IMR-90 (cell line): ENCODE measurements around the gene DYSF. TPM values are rescaled to one million over a fixed set of nuclear protein-coding genes. Genes with fewer than 3 reads are reported as not detected.

Experiments
- ATAC-seq: fragments of 200-7000 bp; cut with Tn5 transposase; 2 replicates; pipeline ENCODE4 v1.9.1; 2020; ENCODE audit warnings: low read depth, mild to moderate bottlenecking, moderate library complexity
- BruUV-seq: library from RNA; stranded (reverse); fragments of 400-500 nt; replicated peaks from 2 replicates; lab custom pipeline; 2021; lab: Mats Ljungman, UMichigan
- CTCF ChIA-PET: fragments of 300-600 bp; formaldehyde crosslinking; extraction: SDS; loops from one replicate; lab custom pipeline; 2021; ENCODE audit warnings: antibody characterized with exemption; lab: Yijun Ruan, JAX
- POLR2A ChIA-PET: fragments of 300-600 bp; sonication (Branson Sonifier 250); formaldehyde crosslinking; loops from one replicate; lab custom pipeline; 2022; ENCODE audit warnings: antibody characterized with exemption; ENCODE audit not compliant: unreplicated experiment; lab: Charles Lee
- DNase-seq: peaks from one replicate; pipeline ENCODE4 v3.0.0; 2013
- H2AFZ ChIP-seq: replicated peaks from 2 replicates; pipeline ENCODE3; 2013; ENCODE audit warnings: low read length, mild to moderate bottlenecking; ENCODE audit not compliant: poor library complexity
- H2AK5ac ChIP-seq: 2 replicates; pipeline ENCODE4 v1.6.1; 2013; ENCODE audit warnings: low read depth, low read length, inconsistent platforms
- H2AK9ac ChIP-seq: replicated peaks from 2 replicates; pipeline ENCODE3; 2013; ENCODE audit warnings: mild to moderate bottlenecking, low read depth, low read length, moderate library complexity; ENCODE audit not compliant: poor library complexity
- H2BK120ac ChIP-seq: 2 replicates; pipeline ENCODE4 v1.6.1; 2013; ENCODE audit warnings: low read depth, low read length, inconsistent platforms
- H2BK15ac ChIP-seq: 3 replicates; pipeline ENCODE4 v1.6.1; 2013; ENCODE audit warnings: low read depth, low read length, inconsistent platforms
- H2BK20ac ChIP-seq: 2 replicates; pipeline ENCODE4 v1.6.1; 2013; ENCODE audit warnings: low read depth, mild to moderate bottlenecking, inconsistent platforms, low read length, moderate library complexity
- H2BK5ac ChIP-seq: 2 replicates; pipeline ENCODE4 v1.6.1; 2013; ENCODE audit warnings: mild to moderate bottlenecking, low read depth, low read length, inconsistent platforms; ENCODE audit not compliant: poor library complexity, severe bottlenecking
- H3K14ac ChIP-seq: replicated peaks from 2 replicates; pipeline ENCODE4 v1.6.1; 2013; ENCODE audit warnings: low read depth, low read length, inconsistent platforms
- H3K18ac ChIP-seq: 2 replicates; pipeline ENCODE4 v1.6.1; 2013; ENCODE audit warnings: low read depth, low read length, control low read depth
- H3K23ac ChIP-seq: 2 replicates; pipeline ENCODE4 v1.6.1; 2013; ENCODE audit warnings: low read depth, low read length, inconsistent platforms
- H3K27ac ChIP-seq: 2 replicates; pipeline ENCODE4 v1.5.1; 2013; ENCODE audit warnings: mild to moderate bottlenecking, control low read depth, low read length; ENCODE audit not compliant: insufficient read depth
- H3K27me3 ChIP-seq: 2 replicates; pipeline ENCODE4 v1.6.1; 2013; ENCODE audit warnings: low read length; ENCODE audit not compliant: control insufficient read depth, insufficient read depth
- H3K36me3 ChIP-seq: 2 replicates; pipeline ENCODE4 v1.6.1; 2013; ENCODE audit warnings: low read length, mixed read lengths; ENCODE audit not compliant: control insufficient read depth, insufficient read depth
- H3K4ac ChIP-seq: 2 replicates; pipeline ENCODE4 v1.6.1; 2013; ENCODE audit warnings: low read depth, low read length, inconsistent platforms
- H3K4me1 ChIP-seq: 2 replicates; pipeline ENCODE4 v1.6.1; 2013; ENCODE audit warnings: low read length, mixed read lengths; ENCODE audit not compliant: control insufficient read depth, insufficient read depth
- H3K4me2 ChIP-seq: 2 replicates; pipeline ENCODE4 v1.6.1; 2013; ENCODE audit warnings: low read depth, mild to moderate bottlenecking, control low read depth, low read length, moderate library complexity
- H3K4me3 ChIP-seq: 2 replicates; pipeline ENCODE4 v1.5.1; 2013; ENCODE audit warnings: low read depth, mild to moderate bottlenecking, control low read depth, low read length, moderate library complexity; ENCODE audit not compliant: insufficient read depth
- H3K56ac ChIP-seq: 2 replicates; pipeline ENCODE4 v1.6.1; 2013; ENCODE audit warnings: low read length, inconsistent platforms; ENCODE audit not compliant: insufficient read depth; ENCODE audit errors: extremely low read depth
- H3K79me1 ChIP-seq, 2 experiments: 2 replicates each; pipeline ENCODE4 v1.6.1; 2013; ENCODE audit warnings: low read length in 2 of 2, inconsistent platforms in 1 of 2, low read depth in 1 of 2
- H3K9ac ChIP-seq: 2 replicates; pipeline ENCODE4 v1.6.1; 2013; ENCODE audit warnings: low read depth, low read length, control low read depth
- H3K9me1 ChIP-seq: 2 replicates; pipeline ENCODE4 v1.6.1; 2013; ENCODE audit warnings: low read length, inconsistent platforms; ENCODE audit not compliant: insufficient read depth
- H3K9me3 ChIP-seq: 2 replicates; pipeline ENCODE4 v1.6.1; 2013; ENCODE audit warnings: low read length; ENCODE audit not compliant: control insufficient read depth, insufficient read depth
- H4K20me1 ChIP-seq: 2 replicates; pipeline ENCODE4 v1.6.1; 2013; ENCODE audit warnings: low read length, inconsistent platforms; ENCODE audit not compliant: insufficient read depth
- H4K5ac ChIP-seq: 2 replicates; pipeline ENCODE4 v1.6.1; 2013; ENCODE audit warnings: mild to moderate bottlenecking, low read depth, low read length, control low read depth
- H4K8ac ChIP-seq, 2 experiments: 2 replicates each; pipeline ENCODE4 v1.6.1; 2013; ENCODE audit warnings: low read depth in 2 of 2, low read length in 2 of 2, control low read depth in 1 of 2, inconsistent platforms in 1 of 2
- H4K91ac ChIP-seq: 2 replicates; pipeline ENCODE4 v1.6.1; 2013; ENCODE audit warnings: low read depth, low read length, inconsistent platforms; ENCODE audit not compliant: insufficient read depth
- CEBPB ChIP-seq: IDR thresholded peaks from 2 replicates; pipeline ENCODE4 v1.6.1; 2012; ENCODE audit warnings: low read depth, low read length, improper control_type of control experiment
- POLR2A ChIP-seq: IDR thresholded peaks from 2 replicates; pipeline ENCODE4 v1.6.1; 2012; ENCODE audit warnings: mild to moderate bottlenecking, low read depth, low read length
- RAD21 ChIP-seq: IDR thresholded peaks from 2 replicates; pipeline ENCODE4 v1.6.1; 2012; ENCODE audit warnings: low read length, improper control_type of control experiment
- RCOR1 ChIP-seq: IDR thresholded peaks from 2 replicates; pipeline ENCODE4 v1.6.1; 2012; ENCODE audit warnings: mild to moderate bottlenecking, low read length, improper control_type of control experiment; ENCODE audit not compliant: insufficient replicate concordance
- SMC3 ChIP-seq: fragments of 150-350 bp; IDR thresholded peaks from 2 replicates; pipeline ENCODE4 v1.6.1; 2016; ENCODE audit warnings: low read depth, mild to moderate bottlenecking, antibody characterized with exemption, low read length, moderate library complexity
- WGBS, 2 experiments: methylation state at CpG; one replicate each; pipeline versions ENCODE4 v1.1.5 to v1.1.7; 2013; ENCODE audit warnings: missing lambda C conversion rate in 2 of 2; ENCODE audit not compliant: insufficient read length in 1 of 2; ENCODE audit errors: extremely low coverage in 2 of 2; 5-methylcytosine and 5-hydroxymethylcytosine counted together
- dilution Hi-C: fragments of 300-500 bp; cut with HindIII; formaldehyde crosslinking; loops from one replicate; pipeline ENCODE4 v1.14.3; 2018; ENCODE audit warnings: low sequenced_read_pairs; ENCODE audit not compliant: unreplicated experiment
- in situ Hi-C: fragments of 300-500 bp; cut with MboI; formaldehyde crosslinking; loops from 3 replicates; pipeline ENCODE4 v1.14.3; 2019; ENCODE audit warnings: low sequenced_read_pairs, inconsistent platforms, mixed read lengths
- intact Hi-C: fragments of 100-400 bp; cut with micrococcal nuclease; formaldehyde crosslinking; loops from 2 replicates; pipeline ENCODE4 v1.10.0; 2022
- polyA plus RNA-seq, 3 experiments: library from polyadenylated mRNA; depleted of rRNA; stranded (reverse); fragments of >200 nt; gene quantifications; 2 replicates each; pipeline ENCODE4 v1.2.3, GENCODE V29; 2012; ENCODE audit warnings: low replicate concordance in 1 of 3
- total RNA-seq: library from RNA; depleted of rRNA; stranded (reverse); fragments of >200 nt; gene quantifications from 2 replicates; pipeline ENCODE4 v1.2.3, GENCODE V29; 2012

The DYSF gene
- total and polyA plus RNA-seq, 2 of the 4 experiments (the other 2 are of a cell fraction): 0.09 to 0.18 TPM

GRCh38 chr2:71571945-71572344 lies 118.6 kb downstream of the DYSF start:
- Histone ChIP-seq H4K8ac (no peak overlapping the region), H3K4me3 (no peak overlapping the region), H2AFZ (no peak overlapping the region), H3K14ac (no peak overlapping the region), H3K27me3 (peaks cover 2% of the 10 kb centered on the region; the same call in 1 of the 2 replicates), H2BK20ac (no peak overlapping the region), H3K9ac (no peak overlapping the region), H3K36me3 (no peaks in the 10 kb centered on the region), H2BK15ac (no peak overlapping the region), H3K4ac (no peak overlapping the region), H4K20me1 (no peaks in the 10 kb centered on the region; the same call in 1 of the 2 replicates), H2BK5ac (no peak overlapping the region), H2AK9ac (no peak overlapping the region), H4K91ac (no peak overlapping the region), H2BK120ac (no peak overlapping the region), H3K56ac (no peak overlapping the region), H3K27ac (no peak overlapping the region), H3K9me1 (no peaks in the 10 kb centered on the region), H3K9me3 (no peaks in the 10 kb centered on the region), H3K23ac (no peak overlapping the region), H2AK5ac (no peak overlapping the region), H3K4me1 (no peaks in the 10 kb centered on the region), H3K18ac (no peak overlapping the region), H3K79me1 (no peaks in the 10 kb centered on the region), H3K4me2 (no peak overlapping the region), H4K5ac (no peak overlapping the region)
- TF ChIP-seq RCOR1 (no peak), SMC3 (no peak), POLR2A (no peak), CEBPB (no peak), RAD21 (no peak)
- WGBS, 2 experiments: 63% methylated on average over 1 of the region's 1 CpG; no CpG with 5 or more reads in 1 of the 2 experiments
- dilution Hi-C loops (no loop called here), intact Hi-C loops (no loop called here), in situ Hi-C loops (no loop called here)
- ChIA-PET CTCF (no interaction called here), POLR2A (interaction anchor here (0.5 kb wide), 1 partner anchor 12 kb away, joined by 5 read pairs; no protein-coding TSS in a partner anchor)
- DNase-seq (no peak), ATAC-seq (no peak)
- BruUV-seq: no TSS peak
